NCI-H226 (cell line): ENCODE results near the gene AIRE.
"Not testable (repeated sequence)": the region's sequence is repeated elsewhere in the genome, so short reads cannot be mapped to it uniquely, and the experiment has no call there.

Experiments
- DNase-seq: peaks from one replicate; pipeline ENCODE4 v3.0.0-alpha.2; 2015

AIRE gene

DNA sequence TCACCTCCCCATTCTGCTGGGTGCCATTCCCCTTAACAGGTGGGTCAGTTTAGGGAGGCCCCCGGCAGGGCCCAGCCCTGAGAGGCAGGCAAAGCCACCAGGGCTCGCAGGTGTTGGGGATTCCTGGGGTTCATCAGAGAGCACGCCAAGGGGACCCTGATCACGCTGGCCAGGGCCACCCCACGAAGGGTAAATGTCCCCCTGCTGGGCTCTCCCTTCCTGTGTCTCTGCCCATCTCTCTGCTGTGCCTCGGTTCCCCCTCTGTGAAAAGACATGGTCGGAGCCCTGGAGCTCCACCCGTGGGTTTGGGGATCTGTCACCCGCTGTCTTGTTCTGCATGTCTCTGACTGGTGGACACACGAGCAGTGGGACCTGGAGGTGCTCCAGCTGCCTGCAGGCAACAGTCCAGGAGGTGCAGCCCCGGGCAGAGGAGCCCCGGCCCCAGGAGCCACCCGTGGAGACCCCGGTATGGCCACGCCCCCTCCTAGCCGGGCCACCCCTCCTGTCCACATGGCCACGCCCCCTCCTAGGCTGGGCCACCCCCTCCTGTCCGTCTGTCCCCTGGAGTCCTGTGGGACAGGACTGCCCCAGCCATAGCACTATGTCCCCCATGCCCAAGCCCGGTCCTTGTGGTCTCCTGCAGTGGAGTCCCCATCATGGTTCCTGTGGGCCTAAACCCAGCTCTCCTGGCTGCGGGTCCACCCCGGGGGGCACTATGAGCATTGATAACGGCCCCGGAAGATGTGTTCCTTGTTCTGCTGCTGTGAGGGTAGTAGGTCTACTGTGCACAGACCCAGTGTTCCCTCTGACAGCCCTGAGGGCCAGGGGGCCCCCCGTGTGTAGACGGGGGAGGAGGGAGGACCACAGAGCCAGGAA is 6.5 kb downstream of the AIRE start:
- no peak for DNase-seq

DNA sequence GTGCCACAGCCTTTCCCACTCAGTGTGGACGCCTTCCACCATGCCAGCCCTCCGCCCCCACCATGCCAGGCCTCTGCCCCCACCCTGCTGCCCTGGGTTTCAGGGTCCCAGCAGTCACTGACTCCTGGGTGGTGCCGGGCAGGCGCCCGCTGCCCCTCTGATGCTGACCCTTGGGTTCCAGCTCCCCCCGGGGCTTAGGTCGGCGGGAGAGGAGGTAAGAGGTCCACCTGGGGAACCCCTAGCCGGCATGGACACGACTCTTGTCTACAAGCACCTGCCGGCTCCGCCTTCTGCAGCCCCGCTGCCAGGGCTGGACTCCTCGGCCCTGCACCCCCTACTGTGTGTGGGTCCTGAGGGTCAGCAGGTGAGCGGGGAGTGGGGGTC is 7.1 kb downstream of the AIRE start:
- no peak for DNase-seq

DNA sequence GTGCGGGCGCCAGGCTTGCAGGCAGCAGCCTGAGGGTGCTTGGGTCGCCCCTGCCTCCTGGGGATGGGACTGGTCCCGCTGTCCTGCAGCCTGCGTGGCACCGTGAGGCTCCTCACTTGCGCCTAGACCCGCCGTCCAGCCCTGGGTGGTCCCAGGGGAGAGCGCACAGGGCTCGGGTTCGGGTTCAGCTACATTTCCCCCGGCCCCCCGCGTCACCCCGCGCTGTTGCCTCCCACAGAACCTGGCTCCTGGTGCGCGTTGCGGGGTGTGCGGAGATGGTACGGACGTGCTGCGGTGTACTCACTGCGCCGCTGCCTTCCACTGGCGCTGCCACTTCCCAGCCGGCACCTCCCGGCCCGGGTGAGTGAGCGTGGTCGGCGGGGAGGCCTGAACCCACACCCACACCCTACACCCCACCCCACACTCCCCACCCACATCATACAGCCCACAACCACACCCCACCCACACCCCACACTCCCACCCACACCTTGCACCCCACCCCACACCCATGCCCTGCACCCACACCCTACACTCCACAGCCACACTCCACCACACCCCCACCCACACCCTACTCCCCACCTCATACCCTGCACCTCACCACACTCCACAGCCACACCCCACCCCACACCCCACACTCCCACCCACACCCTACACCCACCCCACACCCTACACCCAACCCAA is 8.0 kb downstream of the AIRE start:
- DNase-seq: no peak

DNA sequence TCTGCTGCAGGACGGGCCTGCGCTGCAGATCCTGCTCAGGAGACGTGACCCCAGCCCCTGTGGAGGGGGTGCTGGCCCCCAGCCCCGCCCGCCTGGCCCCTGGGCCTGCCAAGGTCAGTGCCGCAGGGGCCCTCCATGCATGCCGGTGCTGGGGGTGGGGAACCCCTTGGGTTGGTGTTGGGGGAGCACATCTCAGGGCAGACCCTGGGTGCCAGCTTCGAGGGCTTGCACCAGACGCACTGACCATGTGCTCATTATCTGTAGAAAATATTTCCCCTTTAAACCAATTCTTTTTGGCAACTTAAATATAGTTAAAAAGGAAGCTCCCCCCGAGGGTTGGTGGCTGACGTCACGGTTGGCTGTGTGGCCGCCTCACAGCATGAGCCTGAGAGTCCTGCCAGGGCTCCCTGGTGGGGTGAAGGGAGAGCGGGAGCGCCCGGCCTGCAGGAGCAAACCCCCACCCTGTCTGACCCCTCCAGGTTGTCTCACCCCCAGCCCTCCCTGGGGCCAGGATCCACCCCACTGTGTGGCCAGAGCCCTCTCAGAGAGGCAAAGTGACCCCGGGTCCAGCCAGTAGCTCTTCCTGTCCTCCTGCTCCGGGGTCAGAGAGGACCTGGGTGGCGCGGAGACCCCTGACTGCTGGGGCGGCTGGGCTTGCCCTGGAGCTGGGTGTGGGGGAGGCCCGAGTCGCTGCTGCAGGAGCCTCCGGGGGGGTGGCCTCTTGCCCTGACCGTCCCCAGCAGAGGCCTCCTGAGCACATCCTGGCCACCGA is 8.9 kb downstream of the AIRE start:
- DNase-seq: no peak

DNA sequence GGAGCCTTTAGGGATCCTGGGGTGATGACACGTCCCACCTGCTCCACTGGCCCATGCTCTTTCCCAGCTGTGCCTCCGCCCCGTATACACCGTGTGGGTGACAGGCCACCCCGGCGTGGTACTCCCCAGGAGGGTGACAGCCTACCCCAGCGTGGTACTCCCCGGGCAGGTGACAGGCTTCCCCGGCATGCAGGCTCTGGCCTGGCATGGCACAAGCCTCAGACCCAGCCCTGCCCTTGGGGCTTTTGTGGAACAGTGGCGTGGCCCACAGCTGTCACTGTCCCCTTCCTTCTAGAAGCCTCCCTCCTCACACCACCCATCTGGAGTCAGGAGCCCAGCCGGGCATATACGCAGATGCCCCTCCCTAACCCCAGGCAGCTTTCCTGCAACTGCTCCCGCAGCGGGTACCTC is 9.5 kb downstream of the AIRE start:
- no peak for DNase-seq

DNA sequence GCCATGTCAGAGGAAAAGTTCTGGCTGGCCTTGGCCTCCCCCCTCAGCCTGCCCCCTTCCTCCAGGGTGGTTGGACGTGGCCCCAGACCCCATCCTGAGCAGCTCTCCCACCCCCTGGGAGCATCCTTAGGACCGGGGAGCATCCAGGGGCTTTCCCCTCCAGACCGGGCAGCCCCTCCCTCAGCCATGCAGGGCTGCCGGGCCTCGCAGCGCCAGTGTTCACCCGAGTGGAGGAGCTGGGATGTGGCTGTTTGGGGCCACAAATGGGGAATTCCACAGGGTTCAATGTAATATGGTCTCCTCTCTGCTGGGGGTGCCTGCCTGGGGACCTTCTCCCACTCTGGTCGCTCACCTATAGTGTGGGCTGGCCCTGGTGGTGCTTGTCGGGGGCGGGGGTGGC is 10.0 kb downstream of the AIRE start:
- no peak for DNase-seq

DNA sequence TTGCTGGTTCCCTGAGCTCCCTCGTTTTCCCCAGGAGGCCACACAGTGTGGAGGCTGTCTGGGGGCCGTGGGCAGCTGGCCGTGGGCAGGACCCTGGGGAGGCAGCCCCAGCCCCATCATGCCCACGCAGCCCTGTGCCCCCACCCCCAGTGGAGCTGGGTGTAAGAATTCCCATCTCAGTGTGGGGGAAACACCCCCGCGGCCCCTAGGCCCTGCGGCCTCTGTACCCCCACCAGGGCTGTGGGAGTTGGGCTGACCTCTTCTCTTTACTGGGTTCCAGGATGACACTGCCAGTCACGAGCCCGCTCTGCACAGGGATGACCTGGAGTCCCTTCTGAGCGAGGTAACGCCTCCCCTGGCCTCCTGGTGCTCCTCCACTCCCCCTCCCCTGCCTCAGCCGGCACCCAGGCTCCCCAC is 10.4 kb downstream of the AIRE start:
- no peak for DNase-seq

DNA sequence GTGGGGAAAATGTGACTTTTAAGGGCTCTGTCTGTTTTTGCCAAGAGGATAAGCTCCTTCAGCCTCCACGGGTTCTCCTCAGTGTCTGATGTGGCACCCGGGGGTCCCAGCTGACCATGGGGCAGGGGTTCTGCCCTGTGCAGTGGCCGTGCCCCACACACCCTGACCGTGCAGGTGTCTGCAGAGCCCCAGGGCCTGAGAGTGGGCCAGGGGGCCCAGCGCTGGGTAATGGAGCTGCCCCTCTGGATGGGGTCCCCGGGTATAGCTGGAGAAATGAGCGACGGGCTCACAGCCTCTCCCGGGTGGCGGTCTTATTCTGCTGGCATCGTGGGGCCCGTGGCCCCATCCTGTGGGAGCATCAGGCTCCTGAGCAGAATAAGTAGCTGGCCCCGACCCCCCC is 11.2 kb downstream of the AIRE start:
- DNase-seq: no peak

DNA sequence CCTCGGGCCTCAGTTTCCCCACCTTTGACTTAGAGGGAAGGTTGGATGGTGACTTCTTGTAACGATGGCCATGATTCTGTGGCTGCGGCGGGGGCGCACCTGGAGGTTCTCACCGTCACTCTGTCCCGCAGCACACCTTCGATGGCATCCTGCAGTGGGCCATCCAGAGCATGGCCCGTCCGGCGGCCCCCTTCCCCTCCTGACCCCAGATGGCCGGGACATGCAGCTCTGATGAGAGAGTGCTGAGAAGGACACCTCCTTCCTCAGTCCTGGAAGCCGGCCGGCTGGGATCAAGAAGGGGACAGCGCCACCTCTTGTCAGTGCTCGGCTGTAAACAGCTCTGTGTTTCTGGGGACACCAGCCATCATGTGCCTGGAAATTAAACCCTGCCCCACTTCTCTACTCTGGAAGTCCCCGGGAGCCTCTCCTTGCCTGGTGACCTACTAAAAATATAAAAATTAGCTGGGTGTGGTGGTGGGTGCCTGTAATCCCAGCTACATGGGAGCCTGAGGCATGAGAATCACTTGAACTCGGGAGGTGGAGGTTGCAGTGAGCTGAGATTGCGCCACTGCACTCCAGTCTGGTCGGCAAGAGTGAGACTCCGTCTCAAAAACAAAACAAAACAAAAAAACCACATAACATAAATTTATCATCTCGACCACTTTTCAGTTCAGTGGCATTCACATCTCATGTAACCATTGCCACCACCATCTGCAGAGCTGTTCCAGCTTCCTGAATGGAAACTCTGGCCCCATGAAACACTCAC is 12.0 kb downstream of the AIRE start:
- DNase-seq: peak; percentile 49

DNA sequence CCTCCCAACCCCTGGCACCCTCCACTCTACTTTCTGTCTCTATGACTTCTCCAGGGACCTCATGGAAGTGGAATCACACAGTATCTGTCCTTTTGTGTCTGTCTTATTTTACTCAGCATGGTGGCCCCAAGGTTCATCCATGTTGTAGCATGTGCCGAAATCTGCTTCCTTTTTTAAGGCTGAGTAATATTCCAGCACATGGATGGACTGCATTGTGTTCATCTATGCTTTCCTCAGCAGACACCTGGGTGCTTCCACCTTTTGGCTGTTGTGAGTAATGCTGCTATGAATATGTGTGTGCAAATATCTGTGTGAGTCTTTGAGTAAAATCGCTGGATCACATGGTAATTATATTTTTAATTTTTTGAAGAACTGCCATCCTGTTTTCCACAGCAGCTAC is 12.6 kb downstream of the AIRE start:
- DNase-seq: no peak

DNA sequence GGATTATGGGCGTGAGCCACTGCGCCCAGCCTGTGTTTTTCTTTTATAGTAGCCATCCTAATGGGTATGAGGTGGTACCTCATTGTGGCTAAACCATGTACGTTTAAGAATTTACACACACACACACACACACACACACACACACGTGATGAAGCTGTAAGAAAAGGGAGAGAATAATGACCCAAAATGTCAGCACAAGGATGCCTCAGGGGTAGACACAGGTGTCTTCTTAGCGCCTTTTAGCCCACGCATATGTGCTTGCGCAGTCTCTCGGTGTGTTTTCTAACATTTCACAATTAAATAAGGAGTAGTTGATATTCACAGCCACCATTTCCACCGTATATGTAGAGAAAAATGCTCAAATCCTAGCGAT is 13.4 kb downstream of the AIRE start:
- DNase-seq: no peak

DNA sequence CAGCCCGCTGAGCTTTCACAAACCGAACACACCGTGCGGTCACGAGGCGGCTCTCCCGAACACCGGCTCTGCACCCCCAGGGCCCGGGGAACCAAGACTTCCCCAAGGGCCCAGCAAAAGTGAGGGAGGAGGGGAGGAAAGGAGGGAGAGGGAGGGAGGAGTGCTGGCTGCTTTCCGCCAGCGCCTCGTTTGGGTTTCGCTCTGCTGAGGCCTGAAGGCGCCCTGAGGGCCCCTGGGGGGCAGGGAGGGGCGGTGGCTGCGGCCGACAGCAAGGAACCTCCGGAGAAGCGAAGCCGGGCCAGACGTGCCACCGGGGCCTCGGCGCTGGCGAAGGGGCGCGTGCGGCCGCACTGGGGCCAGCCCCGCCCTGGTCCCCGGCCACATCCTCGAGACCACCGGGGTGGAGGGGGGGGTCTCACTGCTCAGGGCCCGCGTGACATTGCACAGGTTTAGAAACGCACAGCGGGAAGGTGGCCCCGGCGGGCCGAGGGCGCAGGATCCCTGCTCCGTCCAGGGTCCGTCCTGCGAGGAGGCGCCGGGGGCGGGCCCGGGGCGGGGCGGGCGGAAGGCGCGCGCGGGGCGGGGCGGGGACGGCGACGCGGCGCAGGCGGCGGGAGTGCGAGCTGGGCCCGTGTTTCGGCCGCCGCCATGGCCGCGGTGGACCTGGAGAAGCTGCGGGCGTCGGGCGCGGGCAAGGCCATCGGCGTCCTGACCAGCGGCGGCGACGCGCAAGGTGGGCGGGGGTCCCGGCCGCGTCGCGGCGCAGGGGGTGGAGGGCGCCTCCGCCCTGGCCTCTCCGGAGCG is 14.0 kb downstream of the AIRE start, which contains the start of gene PFKL:
PFKL (plus strand) TSS at position 596 of the 804 bp plus-strand sequence; CDS start at position 649, 53 bp downstream.
- peak; percentile 78 for DNase-seq

DNA sequence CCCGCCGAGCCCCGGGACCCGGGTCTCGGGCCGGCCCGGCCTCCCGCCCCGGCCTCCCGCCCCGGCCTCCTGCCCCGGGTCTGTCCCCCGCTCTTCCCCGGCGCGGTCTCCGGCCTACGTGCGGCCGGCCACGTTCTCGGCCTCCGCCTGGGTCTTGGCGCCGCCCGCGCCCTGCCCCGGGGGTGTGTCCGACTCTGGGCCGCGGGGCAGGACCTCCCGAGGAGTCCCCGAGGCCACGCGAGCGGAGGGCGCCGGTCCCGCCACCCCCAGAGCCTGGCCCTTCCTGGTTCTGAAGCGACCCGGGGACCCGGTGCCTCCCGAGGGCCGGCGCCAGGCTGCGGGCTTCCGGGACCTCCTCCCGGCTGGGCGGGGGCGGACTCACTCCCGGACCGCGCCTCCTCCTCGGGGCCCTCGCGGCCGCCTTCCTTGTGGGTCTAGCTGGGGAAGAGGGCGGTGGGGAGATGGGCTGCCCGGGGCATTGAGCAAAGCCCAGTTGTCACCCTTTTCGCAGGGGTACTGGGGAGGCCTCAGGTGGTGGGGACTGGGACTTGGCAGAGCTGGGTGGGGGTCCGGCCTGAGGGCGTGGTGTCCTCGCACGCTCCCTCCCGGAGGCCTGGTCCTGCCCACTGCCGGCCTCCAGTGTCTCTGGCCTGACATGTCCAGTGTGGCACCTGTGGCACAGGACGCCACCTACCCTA is 14.7 kb downstream of the AIRE start:
- DNase-seq: peak; percentile 47

DNA sequence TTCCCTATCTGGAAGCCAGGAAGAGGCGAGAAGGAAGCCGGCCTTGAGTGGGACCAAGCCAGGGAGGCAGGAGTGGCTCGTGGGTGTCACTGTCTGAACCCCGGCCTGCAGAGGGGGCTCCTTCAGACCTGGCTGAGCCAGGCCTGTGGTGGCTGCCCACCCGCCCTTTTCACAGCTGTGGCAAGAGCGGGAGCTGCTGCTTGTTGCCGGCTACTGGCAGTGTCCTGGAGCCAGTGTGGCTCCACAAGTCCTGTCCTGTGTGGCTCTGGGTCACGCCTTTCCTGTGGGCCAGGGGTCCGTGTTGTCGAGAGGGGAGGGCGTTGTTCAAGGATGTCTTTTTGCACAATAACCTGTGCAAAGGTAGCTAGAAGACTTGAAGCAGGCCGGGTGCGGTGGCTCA is 15.5 kb downstream of the AIRE start:
- DNase-seq: no peak

DNA sequence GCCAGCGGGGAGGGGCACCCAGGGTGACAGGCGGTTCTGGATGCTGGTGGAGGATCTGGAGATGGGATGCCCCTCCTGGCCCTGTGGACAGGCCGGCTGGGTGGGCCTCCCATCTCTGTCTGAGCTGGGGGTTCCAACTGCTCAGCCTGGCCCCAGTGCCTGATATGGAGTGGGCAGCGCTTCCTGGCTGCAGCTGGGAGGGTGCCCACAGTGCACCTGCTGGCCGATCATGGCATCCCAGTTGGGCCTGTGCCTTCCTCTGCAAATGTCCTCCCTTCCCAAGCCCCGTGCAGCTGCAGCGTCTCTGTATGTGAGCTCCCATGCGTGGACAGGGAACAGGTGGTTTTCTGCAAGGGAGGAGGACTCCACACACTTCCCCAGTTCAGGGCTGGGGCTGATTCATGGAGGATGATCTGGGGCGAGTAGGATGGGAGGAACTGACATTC is 16.3 kb downstream of the AIRE start:
- DNase-seq: no peak

DNA sequence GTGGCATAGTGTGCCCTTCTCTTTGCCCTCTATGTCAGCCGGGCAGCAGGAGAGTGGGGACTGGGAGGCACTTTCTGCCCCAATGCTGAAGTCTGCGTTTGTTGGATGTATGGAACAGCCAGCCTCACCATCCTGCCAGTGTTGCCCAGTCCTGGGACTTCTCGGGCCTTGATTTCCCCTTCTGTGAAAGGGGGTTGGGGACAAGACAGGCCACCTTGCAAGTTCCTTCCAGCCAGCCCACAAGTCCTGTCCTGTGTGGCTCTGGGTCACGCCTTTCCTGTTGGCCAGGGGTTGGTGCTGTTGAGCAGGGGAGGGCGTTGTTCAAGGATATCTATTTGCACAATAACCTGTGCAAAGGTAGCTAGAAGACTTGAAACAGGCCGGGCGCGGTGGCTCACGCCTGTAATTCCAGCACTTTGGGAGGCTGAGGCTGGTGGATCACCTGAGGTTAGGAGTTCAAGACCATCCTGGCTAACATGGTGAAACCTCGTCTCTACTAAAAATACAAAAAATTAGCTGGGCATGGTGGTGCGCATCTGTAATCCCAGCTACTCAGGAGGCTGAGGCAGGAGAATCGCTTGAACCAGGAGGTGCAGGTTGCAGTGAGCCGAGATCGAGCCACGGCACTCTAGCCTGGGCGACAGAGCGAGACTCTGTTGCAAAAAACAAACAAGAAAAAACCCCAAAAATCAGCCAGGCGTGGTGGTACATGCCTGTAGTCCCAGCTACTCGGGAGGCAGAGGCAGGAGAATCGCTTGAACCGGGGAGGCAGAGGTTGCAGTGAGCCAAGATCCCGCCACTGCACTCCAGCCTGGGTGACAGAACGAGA is 17.1 kb downstream of the AIRE start:
- not testable (repeated sequence) for DNase-seq

DNA sequence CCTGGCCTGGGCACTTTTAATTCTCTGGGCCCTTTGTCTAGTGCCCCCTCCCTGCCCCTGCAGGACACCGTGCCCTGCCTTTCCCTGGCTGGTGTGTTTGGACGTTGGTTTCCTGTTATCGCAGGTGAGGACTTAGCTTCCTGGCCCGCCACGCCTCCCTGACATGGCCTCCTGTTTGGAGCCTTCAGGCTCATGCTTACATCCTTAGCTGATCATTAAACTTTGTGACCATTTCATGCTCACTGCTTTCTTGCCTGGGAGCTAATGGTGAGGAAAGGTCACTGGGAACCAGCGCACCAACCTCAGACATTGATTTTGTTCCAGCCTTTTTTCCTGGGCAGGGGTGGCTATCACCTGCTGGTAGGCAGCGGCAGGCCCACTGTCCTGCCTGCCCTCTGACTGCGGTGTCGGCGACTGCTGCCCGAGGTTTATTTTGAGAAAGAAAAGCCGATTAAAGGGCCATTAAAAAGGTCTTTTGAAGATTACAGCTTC is 17.9 kb downstream of the AIRE start:
- no peak for DNase-seq

DNA sequence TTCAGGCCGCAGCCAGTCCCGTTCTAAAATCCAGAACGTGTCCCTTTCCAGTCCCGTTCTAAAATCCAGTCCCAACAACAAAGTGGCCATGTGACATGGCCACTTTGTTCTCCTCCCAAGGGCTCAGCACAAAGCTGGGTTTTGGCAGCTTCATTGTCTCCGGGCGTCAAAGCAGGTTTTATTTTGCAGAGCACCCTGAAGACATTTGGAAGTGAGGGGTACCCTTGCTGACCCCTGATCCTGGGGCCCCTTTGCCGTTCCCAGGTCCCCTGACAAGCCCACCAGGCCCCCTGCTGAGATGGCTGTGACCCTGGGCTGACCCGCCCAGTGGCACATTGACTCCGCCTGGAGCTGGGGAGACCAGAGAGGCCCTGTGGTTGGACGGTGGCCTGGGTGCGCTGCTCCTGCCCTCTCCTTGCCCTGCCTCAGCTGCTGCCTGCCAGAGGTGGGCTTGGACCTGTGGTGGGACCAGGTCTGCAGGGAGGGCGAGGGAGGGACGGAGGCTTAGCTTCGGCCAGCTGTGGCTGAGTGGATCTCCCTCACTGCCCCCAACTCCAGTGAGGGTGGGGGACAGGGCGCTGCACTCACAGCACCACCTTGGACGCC is 18.4 kb downstream of the AIRE start:
- DNase-seq: no peak

DNA sequence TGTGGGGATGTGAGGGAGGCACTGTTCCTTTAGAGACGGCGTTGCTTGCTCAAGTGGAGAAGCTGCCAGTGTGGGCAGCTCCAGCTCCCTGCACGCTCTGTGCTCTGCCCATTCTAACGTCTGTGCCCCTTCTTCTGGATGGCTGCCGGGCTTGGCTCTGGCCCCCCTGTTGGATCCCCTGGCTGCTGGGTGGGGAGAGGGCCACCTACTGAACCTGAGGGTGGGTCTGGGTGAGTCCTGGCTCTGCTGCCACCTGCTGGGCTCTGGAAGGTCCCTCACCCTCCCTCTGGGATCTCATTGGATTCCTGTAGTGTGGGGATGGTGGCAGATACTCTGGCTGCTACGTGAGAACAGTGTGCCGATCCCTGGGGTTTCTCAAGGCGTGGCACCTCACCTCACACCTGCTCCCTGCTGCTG is 19.2 kb downstream of the AIRE start:
- no peak for DNase-seq

DNA sequence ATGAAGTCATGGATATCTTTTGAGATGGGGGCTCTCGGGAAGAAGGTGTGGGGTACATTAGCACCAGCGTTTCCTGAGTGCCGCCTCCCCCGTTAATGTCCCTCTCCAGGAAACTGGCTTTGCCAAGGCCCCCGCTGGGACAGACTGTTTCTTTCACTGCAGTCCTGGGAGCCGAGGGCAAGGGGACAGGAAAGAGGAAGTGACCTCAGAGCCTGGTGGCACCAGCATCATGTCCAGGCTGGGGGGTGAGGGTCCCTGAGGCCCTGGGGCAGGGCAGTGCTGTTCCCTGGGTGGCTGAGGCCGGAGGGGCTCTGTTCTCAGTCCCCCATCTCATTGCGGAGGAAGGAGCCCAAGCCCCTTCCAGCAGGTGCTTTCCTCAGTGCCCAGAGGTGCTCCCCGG is 20.0 kb downstream of the AIRE start:
- DNase-seq: no peak
